PC-3 (cell line): ENCODE results near the gene CLDN16.

Experiments
- CTCF ChIP-seq: fragments of 300-600 bp; sonication (generic); conservative IDR thresholded peaks from 2 replicates; pipeline ENCODE4 v1.5.1; 2017; ENCODE audit warnings: antibody characterized with exemption, low read depth, mild to moderate bottlenecking, low read length
- EZH2phosphoT487 ChIP-seq: fragments of 300-600 bp; sonication (generic); IDR thresholded peaks from 2 replicates; pipeline ENCODE4 v1.6.1; 2018; ENCODE audit warnings: mild to moderate bottlenecking, antibody characterized with exemption, low read length, borderline replicate concordance

GRCh38 chr3:190362258-190362657, 25.7 kb upstream of the CLDN16 start:
- TF ChIP-seq CTCF, result no peak
- no peak for TF ChIP-seq EZH2phosphoT487
